ENCODE measurements around the gene PERM1. TPM values are rescaled to one million over a fixed set of nuclear protein-coding genes. Genes with fewer than 3 reads are reported as not detected.
"Not testable (repeated sequence)": the region's sequence is repeated elsewhere in the genome, so short reads cannot be mapped to it uniquely, and the experiment has no call there.

PERM1 gene
- 0.60 and 0.81 TPM in 2 replicates for total RNA-seq (2021)
- percentile 9 among the genes with signal in this experiment for Bru-seq, nascent RNA
- BruChase-seq, experiment 1, labeled RNA remaining after a 2-hour chase, result percentile 18 among the genes with signal in this experiment
- BruChase-seq, experiment 2, labeled RNA remaining after a 6-hour chase, result percentile 27 among the genes with signal in this experiment
- long read RNA-seq, result 0 reads

- H3K4me3 ChIP-seq, result no peak within 1 kb of the TSS
- no TSS peak for BruUV-seq (replicated peaks)
- TF ChIP-seq EZH2 (IDR thresholded peaks at IDR 0.05; ENCODE audit: low read depth) (no peak), CTCF (conservative IDR thresholded peaks at IDR 0.05) (no peak)
- POLR2A ChIA-PET (ENCODE audit: unreplicated experiment), result interaction anchor here (0.5 kb wide), 1 partner anchor 40 kb away, joined by 6 read pairs; no protein-coding TSS in a partner anchor
- H3K9me2 ChIP-seq (ENCODE audit: insufficient read depth), result no peaks in the 10 kb centered on the region
- H2AFZ ChIP-seq, result no peak within 1 kb of the TSS
- H3K27ac ChIP-seq, result no peak within 1 kb of the TSS
- no peaks in the 10 kb centered on the region for H3K27me3 ChIP-seq (ENCODE audit: insufficient read depth, low read depth)
- H3K4me2 ChIP-seq, result no peak within 1 kb of the TSS
- no peaks in the 10 kb centered on the region for H3K9me3 ChIP-seq (ENCODE audit: insufficient read depth, low read depth)
- no peaks in the 10 kb centered on the region for H4K20me1 ChIP-seq (ENCODE audit: insufficient read depth)
- H3F3A ChIP-seq (ENCODE audit: insufficient read depth, low read depth), result peaks cover 21% of the 10 kb centered on the region; the same call in 1 of the 2 replicates
- intact Hi-C loops (cut with micrococcal nuclease; ENCODE audit: unreplicated experiment), result loop anchor here (5.0 to 10.0 kb wide), 2 partner anchors 253 to 310 kb away; partner anchors contain the start of genes B3GALT6 and SDF4
- no peaks in the 10 kb centered on the region for H3K36me3 ChIP-seq (ENCODE audit: low read depth)
- no peak for DNase-seq
- H3K79me2 ChIP-seq (ENCODE audit: low read depth), result no peaks in the 10 kb centered on the region
- no peaks in the 10 kb centered on the region for H3K4me1 ChIP-seq (replicated peaks; ENCODE audit: insufficient read depth)
- CTCF ChIA-PET, result no interaction called here
Measured at GRCh38 chr1:981955-982558, at the start of gene PERM1. Gene PERM1 (minus strand): TSS chr1:982093. CDS start chr1:981029, 1,064 bp downstream.

- H3K9me3 ChIP-seq (ENCODE audit: insufficient read depth, low read depth); DNase-seq; H3K4me1 ChIP-seq (replicated peaks; ENCODE audit: insufficient read depth); H3K4me3 ChIP-seq; H3F3A ChIP-seq (ENCODE audit: insufficient read depth, low read depth); H2AFZ ChIP-seq; H3K36me3 ChIP-seq (ENCODE audit: low read depth); BruUV-seq (replicated peaks); POLR2A ChIA-PET (ENCODE audit: unreplicated experiment); CTCF ChIA-PET; H3K27ac ChIP-seq; intact Hi-C loops (cut with micrococcal nuclease; ENCODE audit: unreplicated experiment); H3K27me3 ChIP-seq (ENCODE audit: insufficient read depth, low read depth); H3K9me2 ChIP-seq (ENCODE audit: insufficient read depth); H3K4me2 ChIP-seq: not testable (repeated sequence)
- Histone ChIP-seq H4K20me1 (ENCODE audit: insufficient read depth) (peaks cover 22% of the 10 kb centered on the region), H3K79me2 (ENCODE audit: low read depth) (peaks cover 13% of the 10 kb centered on the region)
Measured at GRCh38 chr1:1030867-1031658, 49.2 kb upstream of the PERM1 start.

GRCh38 chr1:1027791-1028190 is 45.9 kb upstream of the PERM1 start:
- ChIA-PET POLR2A (ENCODE audit: unreplicated experiment) (interaction anchor here (0.6 kb wide), 1 partner anchor 129 kb away, joined by 3 read pairs; no protein-coding TSS in a partner anchor), CTCF (no interaction called here)
- Histone ChIP-seq H4K20me1 (ENCODE audit: insufficient read depth) (peaks cover 19% of the 10 kb centered on the region), H2AFZ (no peak overlapping the region), H3K27ac (no peak overlapping the region), H3K4me1 (replicated peaks; ENCODE audit: insufficient read depth) (peaks cover 28% of the 10 kb centered on the region), H3K36me3 (ENCODE audit: low read depth) (no peaks in the 10 kb centered on the region), H3K9me3 (ENCODE audit: insufficient read depth, low read depth) (no peaks in the 10 kb centered on the region), H3K4me3 (no peak overlapping the region), H3K27me3 (ENCODE audit: insufficient read depth, low read depth) (no peaks in the 10 kb centered on the region), H3K4me2 (no peak overlapping the region), H3F3A (ENCODE audit: insufficient read depth, low read depth) (peaks cover 13% of the 10 kb centered on the region; the same call in 1 of the 2 replicates), H3K9me2 (ENCODE audit: insufficient read depth) (no peaks in the 10 kb centered on the region), H3K79me2 (ENCODE audit: low read depth) (peaks cover 41% of the 10 kb centered on the region)
- no TSS peak for BruUV-seq (replicated peaks)
- no peak for DNase-seq
- TF ChIP-seq EZH2 (IDR thresholded peaks at IDR 0.05; ENCODE audit: low read depth) (no peak), CTCF (conservative IDR thresholded peaks at IDR 0.05) (no peak)
- intact Hi-C loops (cut with micrococcal nuclease; ENCODE audit: unreplicated experiment), result no loop called here
